Peyer's patch (tissue), 4 donors: ENCODE measurements around the gene CDKL1.
"Not testable (repeated sequence)": the region's sequence is repeated elsewhere in the genome, so short reads cannot be mapped to it uniquely, and the experiment has no call there.

Experiments used
- POLR2A ChIP-seq, 2 donors: fragments of 450-650 bp; IDR thresholded peaks; one replicate each; pipeline ENCODE4 v1.5.1; 2017; ENCODE audit warnings: antibody characterized with exemption in 2 of 2, mild to moderate bottlenecking in 2 of 2, moderate library complexity in 2 of 2
- TF ChIP-seq, protein P1 (sequence below), 6 experiments: fragments of 450-650 bp in 4 of 6; fragments of 200-600 bp in 2 of 6; sonication (generic) in 1 of 6; IDR thresholded peaks; one replicate each; pipeline ENCODE4 v1.5.1; 2017 to 2019; ENCODE audit warnings: antibody characterized with exemption in 6 of 6, mild to moderate bottlenecking in 3 of 6, moderate library complexity in 1 of 6

DNA sequence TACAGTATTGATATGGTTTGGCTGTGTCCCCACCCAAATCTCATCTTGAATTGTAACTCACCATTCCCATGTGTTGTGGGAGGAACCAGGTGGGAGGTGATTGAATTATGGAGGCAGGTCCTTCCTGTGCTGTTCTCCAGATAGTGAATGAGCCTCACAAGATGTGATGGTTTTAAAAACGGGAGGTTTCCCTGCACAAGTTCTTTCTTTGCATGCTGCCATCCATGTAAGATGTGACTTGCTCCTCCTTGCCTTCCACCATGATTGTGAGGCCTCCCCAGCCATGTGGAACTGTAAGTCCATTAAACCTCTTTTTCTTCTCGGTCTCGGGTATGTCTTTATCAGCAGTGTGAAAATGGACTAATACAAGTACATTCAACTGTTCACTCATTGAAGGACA is 82.6 kb downstream of the CDKL1 start:
- TF ChIP-seq, protein P1, sequence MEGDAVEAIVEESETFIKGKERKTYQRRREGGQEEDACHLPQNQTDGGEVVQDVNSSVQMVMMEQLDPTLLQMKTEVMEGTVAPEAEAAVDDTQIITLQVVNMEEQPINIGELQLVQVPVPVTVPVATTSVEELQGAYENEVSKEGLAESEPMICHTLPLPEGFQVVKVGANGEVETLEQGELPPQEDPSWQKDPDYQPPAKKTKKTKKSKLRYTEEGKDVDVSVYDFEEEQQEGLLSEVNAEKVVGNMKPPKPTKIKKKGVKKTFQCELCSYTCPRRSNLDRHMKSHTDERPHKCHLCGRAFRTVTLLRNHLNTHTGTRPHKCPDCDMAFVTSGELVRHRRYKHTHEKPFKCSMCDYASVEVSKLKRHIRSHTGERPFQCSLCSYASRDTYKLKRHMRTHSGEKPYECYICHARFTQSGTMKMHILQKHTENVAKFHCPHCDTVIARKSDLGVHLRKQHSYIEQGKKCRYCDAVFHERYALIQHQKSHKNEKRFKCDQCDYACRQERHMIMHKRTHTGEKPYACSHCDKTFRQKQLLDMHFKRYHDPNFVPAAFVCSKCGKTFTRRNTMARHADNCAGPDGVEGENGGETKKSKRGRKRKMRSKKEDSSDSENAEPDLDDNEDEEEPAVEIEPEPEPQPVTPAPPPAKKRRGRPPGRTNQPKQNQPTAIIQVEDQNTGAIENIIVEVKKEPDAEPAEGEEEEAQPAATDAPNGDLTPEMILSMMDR (IDR thresholded peaks at IDR 0.05), result not testable (repeated sequence)
- not testable (repeated sequence) for TF ChIP-seq POLR2A (IDR thresholded peaks at IDR 0.05)
